ENCODE measurements around the gene PLEKHA5. TPM values are rescaled to one million over a fixed set of nuclear protein-coding genes. Genes with fewer than 3 reads are reported as not detected.

The PLEKHA5 gene
- total RNA-seq, 1 experiment from 2014 or later, result 6.3 TPM

- in situ Hi-C loops (cut with HindIII; ENCODE audit: low pct_unique_long_range_greater_than_20kb, low sequenced_read_pairs) (no loop called here), intact Hi-C loops (cut with micrococcal nuclease; ENCODE audit: unreplicated experiment) (no loop called here)
- ChIA-PET POLR2A (no interaction called here), CTCF (no interaction called here)
- no peak overlapping the region for H3K27ac ChIP-seq (ENCODE audit: low read length)
- H3K27me3 ChIP-seq (ENCODE audit: control insufficient read depth, insufficient read depth, low read length), result no peaks in the 10 kb centered on the region
- H3K4me1 ChIP-seq (ENCODE audit: control insufficient read depth, insufficient read depth, low read length), result no peaks in the 10 kb centered on the region
- TF ChIP-seq POLR2AphosphoS5 (IDR thresholded peaks at IDR 0.05; ENCODE audit: low read depth, low read length) (no peak), SIN3A (IDR thresholded peaks at IDR 0.05; ENCODE audit: borderline replicate concordance, insufficient read depth, low read depth, low read length) (no peak), TCF7L2 (IDR thresholded peaks at IDR 0.05; ENCODE audit: low read depth, low read length) (no peak)
- TF ChIP-seq, protein P1, sequence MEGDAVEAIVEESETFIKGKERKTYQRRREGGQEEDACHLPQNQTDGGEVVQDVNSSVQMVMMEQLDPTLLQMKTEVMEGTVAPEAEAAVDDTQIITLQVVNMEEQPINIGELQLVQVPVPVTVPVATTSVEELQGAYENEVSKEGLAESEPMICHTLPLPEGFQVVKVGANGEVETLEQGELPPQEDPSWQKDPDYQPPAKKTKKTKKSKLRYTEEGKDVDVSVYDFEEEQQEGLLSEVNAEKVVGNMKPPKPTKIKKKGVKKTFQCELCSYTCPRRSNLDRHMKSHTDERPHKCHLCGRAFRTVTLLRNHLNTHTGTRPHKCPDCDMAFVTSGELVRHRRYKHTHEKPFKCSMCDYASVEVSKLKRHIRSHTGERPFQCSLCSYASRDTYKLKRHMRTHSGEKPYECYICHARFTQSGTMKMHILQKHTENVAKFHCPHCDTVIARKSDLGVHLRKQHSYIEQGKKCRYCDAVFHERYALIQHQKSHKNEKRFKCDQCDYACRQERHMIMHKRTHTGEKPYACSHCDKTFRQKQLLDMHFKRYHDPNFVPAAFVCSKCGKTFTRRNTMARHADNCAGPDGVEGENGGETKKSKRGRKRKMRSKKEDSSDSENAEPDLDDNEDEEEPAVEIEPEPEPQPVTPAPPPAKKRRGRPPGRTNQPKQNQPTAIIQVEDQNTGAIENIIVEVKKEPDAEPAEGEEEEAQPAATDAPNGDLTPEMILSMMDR (IDR thresholded peaks at IDR 0.05), result no peak
- TF ChIP-seq, protein P2, sequence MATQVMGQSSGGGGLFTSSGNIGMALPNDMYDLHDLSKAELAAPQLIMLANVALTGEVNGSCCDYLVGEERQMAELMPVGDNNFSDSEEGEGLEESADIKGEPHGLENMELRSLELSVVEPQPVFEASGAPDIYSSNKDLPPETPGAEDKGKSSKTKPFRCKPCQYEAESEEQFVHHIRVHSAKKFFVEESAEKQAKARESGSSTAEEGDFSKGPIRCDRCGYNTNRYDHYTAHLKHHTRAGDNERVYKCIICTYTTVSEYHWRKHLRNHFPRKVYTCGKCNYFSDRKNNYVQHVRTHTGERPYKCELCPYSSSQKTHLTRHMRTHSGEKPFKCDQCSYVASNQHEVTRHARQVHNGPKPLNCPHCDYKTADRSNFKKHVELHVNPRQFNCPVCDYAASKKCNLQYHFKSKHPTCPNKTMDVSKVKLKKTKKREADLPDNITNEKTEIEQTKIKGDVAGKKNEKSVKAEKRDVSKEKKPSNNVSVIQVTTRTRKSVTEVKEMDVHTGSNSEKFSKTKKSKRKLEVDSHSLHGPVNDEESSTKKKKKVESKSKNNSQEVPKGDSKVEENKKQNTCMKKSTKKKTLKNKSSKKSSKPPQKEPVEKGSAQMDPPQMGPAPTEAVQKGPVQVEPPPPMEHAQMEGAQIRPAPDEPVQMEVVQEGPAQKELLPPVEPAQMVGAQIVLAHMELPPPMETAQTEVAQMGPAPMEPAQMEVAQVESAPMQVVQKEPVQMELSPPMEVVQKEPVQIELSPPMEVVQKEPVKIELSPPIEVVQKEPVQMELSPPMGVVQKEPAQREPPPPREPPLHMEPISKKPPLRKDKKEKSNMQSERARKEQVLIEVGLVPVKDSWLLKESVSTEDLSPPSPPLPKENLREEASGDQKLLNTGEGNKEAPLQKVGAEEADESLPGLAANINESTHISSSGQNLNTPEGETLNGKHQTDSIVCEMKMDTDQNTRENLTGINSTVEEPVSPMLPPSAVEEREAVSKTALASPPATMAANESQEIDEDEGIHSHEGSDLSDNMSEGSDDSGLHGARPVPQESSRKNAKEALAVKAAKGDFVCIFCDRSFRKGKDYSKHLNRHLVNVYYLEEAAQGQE (IDR thresholded peaks at IDR 0.05; ENCODE audit: insufficient read depth in 1 of 2, low read depth in 2 of 2, low read length in 1 of 2), result no peak
- H3K9me3 ChIP-seq (ENCODE audit: control insufficient read depth, insufficient read depth, low read depth, low read length), result no peaks in the 10 kb centered on the region
- H3K4me3 ChIP-seq (ENCODE audit: low read depth in 2 of 2, low read length in 2 of 2), result no peak overlapping the region
- no peak for DNase-seq (ENCODE audit: low read depth, low spot score)
- no peaks in the 10 kb centered on the region for H3K36me3 ChIP-seq (ENCODE audit: control insufficient read depth, insufficient read depth, low read length)
- no peak for ATAC-seq
- BruUV-seq (replicated peaks), result no TSS peak
These were observed 84.5 kb downstream of the PLEKHA5 start for GRCh38 chr12:19214020-19214419.

DNA sequence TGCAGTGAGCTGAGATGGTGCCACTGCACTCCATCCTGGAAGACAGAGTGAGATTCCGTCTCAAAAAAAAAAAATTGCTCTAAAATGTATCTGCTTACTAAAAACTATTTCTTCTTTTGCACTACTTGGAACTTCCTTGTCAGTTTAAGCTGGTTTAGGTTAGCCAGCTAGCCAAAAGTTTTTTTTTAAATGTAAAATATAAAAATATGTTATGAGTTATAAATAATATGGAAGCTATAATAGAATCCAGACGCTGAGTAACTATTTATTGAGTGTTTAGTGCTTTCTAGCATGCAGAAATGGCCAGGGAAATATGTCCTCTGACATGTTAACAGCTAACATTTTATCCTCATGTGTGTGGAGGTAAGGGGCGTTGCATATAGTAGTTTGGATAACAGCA is 85.6 kb downstream of the PLEKHA5 start:
- intact Hi-C loops (cut with micrococcal nuclease; ENCODE audit: unreplicated experiment), result no loop called here
- POLR2A ChIA-PET, result no interaction called here

More for the DNA sequence above, 85.6 kb downstream of the PLEKHA5 start:
- CTCF ChIA-PET, result no interaction called here
- H3K36me3 ChIP-seq (ENCODE audit: control insufficient read depth, insufficient read depth, low read length), result no peaks in the 10 kb centered on the region
- no peak for DNase-seq (ENCODE audit: low read depth, low spot score)
- H3K27ac ChIP-seq (ENCODE audit: low read length), result no peak overlapping the region
- TF ChIP-seq SIN3A (IDR thresholded peaks at IDR 0.05; ENCODE audit: borderline replicate concordance, insufficient read depth, low read depth, low read length), result no peak
- TF ChIP-seq, protein P1 (IDR thresholded peaks at IDR 0.05), result no peak
- TF ChIP-seq, protein P2 (IDR thresholded peaks at IDR 0.05; ENCODE audit: insufficient read depth in 1 of 2, low read depth in 2 of 2, low read length in 1 of 2), result no peak
- no peak for TF ChIP-seq TCF7L2 (IDR thresholded peaks at IDR 0.05; ENCODE audit: low read depth, low read length)
- TF ChIP-seq POLR2AphosphoS5 (IDR thresholded peaks at IDR 0.05; ENCODE audit: low read depth, low read length), result no peak
- no peaks in the 10 kb centered on the region for H3K9me3 ChIP-seq (ENCODE audit: control insufficient read depth, insufficient read depth, low read depth, low read length)
- in situ Hi-C loops (cut with HindIII; ENCODE audit: low pct_unique_long_range_greater_than_20kb, low sequenced_read_pairs), result no loop called here
- no peak overlapping the region for H3K4me3 ChIP-seq (ENCODE audit: low read depth in 2 of 2, low read length in 2 of 2)
- no TSS peak for BruUV-seq (replicated peaks)
- no peaks in the 10 kb centered on the region for H3K4me1 ChIP-seq (ENCODE audit: control insufficient read depth, insufficient read depth, low read length)
- H3K27me3 ChIP-seq (ENCODE audit: control insufficient read depth, insufficient read depth, low read length), result no peaks in the 10 kb centered on the region
- ATAC-seq, result no peak
